HG03442 (cell line): ENCODE data around the gene DNAH6.
"Not testable (repeated sequence)": the region's sequence is repeated elsewhere in the genome, so short reads cannot be mapped to it uniquely, and the experiment has no call there.

Experiments
- ATAC-seq: cut with Tn5 transposase; IDR thresholded peaks from one replicate; pipeline ENCODE4 v1.9.1; 2021; ENCODE audit warnings: mild to moderate bottlenecking, moderate library complexity; ENCODE audit not compliant: unreplicated experiment

Gene DNAH6

GRCh38 chr2:84858937-84859336 lies 342.6 kb downstream of the DNAH6 start:
- no peak for ATAC-seq

DNA sequence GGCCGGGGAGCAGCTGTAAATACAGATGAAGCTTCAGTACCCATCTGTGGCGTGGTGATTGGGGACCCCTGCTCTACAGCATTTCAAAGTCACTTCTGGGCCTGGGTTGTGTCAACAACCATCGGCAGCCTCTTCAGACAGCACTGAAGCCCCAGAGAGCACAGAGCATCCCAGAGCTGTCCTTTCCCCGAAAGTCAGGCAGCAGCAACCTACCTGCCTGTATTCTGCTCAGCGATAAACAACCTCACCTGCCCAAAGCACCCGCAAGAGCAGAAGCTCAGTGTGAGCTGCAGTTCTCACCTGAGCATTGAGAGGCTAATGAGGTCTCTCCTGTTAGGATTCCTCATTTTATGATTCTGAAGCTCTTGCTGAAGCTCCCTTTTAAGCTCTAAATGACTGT lies 345.2 kb downstream of the DNAH6 start:
- ATAC-seq = no peak

GRCh38 chr2:84862006-84862405 lies 345.7 kb downstream of the DNAH6 start:
- no peak for ATAC-seq

GRCh38 chr2:84865181-84865783 lies 349.0 kb downstream of the DNAH6 start:
- peak; percentile 72 for ATAC-seq

DNA sequence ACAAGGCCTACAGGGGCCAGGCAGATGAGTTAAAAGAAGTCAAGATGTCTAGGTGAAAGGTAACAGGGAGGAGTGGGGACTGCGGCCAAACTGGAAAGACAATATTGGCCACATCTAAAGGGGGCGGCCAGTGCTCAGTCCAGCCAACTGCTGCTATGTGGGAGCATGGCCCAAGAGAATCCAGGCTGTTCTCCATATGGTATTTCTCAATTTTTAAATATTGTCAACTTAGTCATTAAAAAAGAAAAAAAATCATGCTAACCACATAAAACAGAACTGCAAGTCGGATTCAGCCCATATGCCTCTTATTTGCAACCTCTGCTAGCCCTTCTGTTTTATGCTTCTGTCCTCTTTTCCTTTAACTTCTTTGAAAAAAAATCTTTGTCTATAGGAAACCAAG lies 349.8 kb downstream of the DNAH6 start:
- no peak for ATAC-seq

- ATAC-seq = not testable (repeated sequence)
These were observed 352.0 kb downstream of the DNAH6 start for GRCh38 chr2:84868327-84868726.
